ENCODE data around the gene THADA.
A peak's percentile ranks its signal among the peaks of the same experiment; 100 is the strongest.
"Not testable (repeated sequence)": the region's sequence is repeated elsewhere in the genome, so short reads cannot be mapped to it uniquely, and the experiment has no call there.

THADA gene

DNA sequence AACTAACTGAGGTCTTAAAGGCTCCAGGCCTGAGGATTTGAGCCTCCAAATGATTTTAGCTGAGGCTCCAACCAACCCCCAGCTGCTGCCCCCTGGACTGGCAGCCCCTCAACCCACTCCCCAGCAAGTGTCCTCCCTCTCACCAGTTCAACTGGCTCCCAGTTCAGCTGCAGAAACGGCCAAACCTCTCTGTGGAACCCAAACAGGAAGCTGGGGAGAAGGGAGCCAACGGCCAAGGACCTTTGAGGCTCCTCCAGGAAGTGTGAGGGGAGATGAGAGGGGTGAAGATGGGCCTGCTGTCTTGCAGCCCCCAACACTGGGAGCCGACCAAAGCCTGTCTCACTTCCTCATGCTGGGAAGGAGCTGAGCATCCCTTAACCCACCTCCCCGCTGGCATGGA lies 394.3 kb downstream of the THADA start:
- DNase-seq = no peak
- no peak for ATAC-seq

DNA sequence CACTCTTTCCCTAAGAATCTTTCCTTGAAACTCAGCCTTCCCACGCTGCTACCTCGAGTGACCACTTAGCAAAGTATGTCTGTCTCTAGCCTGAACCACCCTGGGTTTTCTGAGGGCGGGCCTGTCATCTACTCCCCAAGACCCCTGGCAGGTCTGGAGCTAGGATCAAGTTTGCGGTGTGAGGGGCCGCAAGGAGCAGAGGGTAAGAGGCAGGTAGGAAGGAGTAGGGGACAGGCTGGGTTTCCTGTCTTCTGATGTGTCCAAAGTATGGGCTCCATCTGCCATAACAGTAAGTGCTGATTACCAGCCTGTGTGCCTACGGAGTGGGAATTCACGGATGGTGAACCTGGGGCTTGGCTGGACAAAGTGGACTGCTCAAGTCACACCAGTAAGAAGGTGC lies 394.8 kb downstream of the THADA start:
- ATAC-seq (no peak), DNase-seq (no peak)

DNA sequence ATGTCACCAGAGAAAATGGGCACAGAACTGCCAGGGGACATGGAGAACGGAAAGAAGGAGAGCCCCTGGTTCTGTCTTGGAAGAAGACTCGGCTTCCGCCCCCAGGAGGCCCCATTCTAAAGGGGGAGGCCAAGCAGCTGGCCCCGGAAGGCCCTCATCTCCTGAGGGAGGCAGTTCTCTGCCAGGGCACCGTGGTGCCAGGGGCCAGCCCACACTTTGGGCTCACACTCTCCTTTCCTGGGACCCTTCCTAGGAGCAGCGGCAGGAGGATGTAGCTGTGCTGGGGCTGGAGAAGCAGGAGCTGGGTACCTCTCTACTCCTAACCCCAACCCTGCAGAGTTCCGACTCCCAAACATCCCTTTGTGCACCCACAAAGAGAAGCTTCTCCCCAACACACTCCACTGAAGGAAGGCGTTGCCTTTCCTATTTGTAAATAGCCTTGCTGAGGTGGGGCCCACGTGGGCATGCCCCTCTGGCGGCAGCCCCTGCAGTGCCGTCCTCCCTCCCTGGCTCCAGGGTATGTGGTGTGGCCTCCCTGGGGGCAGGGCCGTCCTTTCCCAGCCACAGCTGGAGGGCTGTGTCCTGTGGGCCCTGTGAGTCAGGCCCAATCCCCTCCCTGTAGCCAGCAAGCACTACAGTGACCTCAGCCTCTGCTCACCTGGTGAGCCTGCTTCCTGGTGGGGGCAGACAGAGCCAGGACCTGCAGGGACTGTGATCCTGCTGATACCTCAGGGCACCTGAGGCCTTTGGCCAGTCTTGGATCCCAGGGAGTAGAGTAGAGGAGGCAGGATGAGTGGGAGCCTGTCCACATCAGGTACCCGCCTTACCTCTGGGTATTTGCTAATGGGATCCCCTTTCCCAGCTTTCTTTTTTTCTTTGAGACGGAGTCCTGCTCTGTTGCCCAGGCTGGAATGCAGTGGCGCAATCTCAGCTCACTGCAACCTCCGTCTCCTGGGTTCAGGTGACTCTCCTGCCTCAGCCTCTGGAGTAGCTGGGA lies 396.0 kb downstream of the THADA start:
- DNase-seq (no peak), ATAC-seq (no peak)

DNA sequence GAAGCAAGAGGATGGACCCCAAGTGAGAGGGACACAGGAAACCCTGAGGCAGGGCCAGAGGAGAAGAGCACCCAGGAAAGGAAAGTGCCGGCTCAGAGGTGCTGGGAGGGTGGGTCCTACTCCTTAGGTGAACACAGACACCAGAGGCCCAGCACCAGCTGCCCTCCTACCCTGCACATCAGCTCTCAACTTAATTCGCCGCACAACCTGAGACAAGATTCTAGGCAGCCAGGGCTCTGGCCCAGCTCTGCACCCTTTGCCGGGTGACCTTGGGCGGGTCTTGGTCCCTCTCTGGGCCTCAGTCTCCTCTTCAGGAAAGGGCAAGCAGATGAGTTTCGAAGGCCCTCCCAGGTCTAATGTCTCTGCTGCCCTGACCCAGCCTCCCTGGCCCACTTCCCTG lies 397.6 kb downstream of the THADA start:
- DNase-seq = no peak

DNA sequence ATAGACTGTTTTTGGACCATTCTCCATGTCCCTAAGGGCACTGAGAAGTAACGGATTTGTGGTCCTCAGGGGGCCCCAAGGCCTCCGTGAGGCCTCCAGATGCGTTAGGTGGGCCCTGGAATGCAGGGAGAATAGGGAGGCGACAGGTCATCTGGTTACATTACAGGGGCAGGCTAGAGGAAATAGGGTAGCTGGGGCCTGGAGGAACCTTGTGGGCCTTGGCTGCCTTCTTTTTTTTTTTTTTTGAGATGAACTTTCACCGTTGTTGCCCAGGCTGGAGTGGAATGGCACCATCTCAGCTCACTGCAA lies 398.3 kb downstream of the THADA start:
- DNase-seq = no peak
- ATAC-seq = no peak

More for the DNA sequence above, 397.6 kb downstream of the THADA start:
- no peak for ATAC-seq

DNA sequence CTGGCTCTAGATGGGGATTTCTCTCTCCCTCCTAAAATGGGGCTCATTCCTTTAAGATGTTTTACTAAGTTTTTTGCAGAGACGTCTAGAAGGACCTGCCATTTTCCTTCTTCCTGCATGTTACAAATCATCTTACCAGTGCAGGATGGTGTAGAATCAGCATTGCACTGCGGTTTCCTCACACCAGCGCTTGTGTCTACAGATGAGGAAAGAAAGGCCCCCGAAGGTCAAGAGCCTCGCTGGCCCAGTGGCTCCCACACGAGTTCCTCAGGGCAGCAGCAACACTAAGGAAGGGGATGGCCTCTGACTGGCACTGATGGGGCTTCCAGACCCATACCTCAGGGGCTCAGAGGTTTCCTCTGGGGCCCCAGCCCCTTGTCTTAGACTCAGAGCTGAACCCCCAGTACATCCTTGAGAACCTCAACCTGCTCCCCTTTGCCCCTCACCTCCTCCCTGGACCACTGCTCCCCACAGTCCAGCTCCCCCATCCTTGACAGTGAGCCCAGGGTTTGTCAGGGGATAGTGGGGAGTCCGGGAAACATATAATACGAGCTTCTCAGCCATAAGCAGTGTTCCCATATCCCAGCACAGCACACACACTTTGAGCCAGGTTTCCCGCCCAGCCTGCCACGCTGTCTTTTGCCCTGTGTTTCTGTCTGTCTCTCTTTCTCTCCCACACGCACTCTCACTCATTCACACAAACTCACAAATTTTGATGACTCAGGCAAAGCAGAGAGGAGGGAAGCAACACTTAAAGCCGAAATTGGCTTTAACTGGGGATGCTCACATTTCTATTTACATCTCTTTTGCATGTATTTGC lies 398.9 kb downstream of the THADA start:
- ATAC-seq (no peak), DNase-seq (no peak)

DNA sequence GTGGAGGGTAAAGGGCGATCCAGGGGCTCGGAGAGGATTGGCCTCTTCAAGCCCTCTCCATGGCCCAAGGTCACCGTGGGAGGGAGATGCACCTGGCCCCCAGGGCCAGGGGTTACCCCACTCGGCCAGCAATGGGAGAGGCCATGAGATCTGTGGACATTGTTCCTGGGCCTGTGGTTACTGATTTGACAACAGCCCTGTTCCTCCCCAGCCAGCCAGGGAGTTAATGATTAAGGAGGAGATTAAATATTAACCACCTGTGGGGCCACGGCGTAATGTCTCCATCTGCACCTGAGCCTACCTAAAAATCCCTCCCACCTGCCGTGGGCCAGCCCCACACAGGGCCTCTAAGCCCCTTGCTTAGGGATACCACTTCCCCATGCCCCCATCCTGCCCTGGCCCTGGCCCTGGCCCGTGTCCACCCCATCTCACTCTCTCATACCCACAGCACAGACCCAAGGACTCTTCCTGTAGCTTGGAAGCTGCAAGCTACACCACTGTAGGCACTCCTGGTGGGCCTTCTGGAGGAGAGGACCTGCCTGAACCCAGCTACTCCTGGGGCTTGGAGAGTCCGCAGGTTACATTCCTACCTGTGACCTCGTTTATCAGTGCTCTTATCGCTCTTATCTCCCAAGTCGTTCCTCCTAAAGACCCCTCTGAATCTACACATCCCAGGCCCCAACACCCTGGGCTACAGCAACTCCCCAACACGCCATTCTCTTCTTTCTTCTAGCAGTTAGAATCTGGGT lies 401.5 kb downstream of the THADA start:
- DNase-seq (no peak), ATAC-seq (no peak)

DNA sequence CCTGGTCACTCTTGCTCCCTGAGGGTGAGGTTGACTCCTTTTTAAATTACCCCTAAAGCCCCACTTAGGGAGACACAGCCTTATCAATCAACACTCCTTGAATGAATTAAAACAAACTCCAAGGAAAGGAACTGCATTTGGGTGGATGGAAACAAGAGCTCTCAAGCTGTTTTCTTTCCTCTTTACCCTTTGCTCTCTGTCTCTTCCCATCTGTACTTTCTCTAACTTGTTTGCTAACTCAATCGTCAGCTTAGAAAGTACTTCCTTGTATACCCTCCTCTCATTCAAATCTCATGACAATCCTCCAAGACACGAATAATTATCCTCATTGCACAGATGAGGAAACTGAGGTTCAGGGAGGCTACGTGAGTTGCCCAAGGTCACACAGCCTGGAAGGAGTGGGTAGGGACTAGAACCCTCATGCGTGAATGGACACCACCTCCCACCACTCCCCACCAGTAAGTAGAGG lies 402.2 kb downstream of the THADA start:
- ATAC-seq = no peak
- no peak for DNase-seq

DNA sequence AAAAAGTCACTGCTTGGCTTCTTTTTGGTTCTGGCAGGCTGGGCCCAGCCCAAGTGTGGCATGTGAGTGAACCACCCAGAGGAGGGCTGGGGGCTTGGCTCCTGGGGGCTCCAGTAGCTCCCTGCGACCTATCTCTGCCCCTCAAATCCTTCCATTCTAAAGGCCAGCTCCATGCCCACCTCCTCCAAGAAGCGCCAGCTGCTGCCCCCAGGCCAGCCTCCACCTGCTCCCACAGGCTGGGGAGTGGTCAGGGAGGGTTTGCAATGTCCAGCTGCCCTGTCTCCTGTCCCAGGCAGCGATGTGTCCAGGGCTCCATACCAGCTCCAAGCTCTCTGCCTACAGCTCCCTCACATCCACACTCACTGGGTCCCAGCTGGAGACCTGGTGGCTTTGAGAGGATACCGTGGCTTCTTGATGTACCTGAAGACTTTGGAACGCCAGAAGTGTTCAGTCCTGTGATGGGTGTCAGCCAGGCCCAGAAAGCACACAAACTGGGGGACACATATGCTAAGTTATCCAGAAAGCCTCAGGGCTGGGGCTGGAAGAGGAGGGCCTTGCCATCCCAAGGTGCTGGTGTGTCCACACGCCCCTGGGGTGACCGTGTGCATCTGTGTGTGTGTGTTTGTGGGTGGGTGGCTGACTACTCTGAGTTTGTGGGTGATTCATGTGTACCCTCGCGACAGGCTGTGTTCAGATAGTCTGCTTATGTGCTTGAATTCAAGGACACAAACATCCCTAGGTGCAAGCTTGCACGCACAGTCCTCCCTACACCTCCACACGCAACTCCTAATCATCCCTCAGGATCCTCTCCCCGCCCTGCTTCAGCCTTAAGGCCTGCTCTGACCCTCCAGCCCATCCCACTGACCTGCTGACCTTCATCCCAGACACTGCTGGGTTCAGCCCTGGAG lies 402.8 kb downstream of the THADA start:
- ATAC-seq (no peak), DNase-seq (no peak)

DNA sequence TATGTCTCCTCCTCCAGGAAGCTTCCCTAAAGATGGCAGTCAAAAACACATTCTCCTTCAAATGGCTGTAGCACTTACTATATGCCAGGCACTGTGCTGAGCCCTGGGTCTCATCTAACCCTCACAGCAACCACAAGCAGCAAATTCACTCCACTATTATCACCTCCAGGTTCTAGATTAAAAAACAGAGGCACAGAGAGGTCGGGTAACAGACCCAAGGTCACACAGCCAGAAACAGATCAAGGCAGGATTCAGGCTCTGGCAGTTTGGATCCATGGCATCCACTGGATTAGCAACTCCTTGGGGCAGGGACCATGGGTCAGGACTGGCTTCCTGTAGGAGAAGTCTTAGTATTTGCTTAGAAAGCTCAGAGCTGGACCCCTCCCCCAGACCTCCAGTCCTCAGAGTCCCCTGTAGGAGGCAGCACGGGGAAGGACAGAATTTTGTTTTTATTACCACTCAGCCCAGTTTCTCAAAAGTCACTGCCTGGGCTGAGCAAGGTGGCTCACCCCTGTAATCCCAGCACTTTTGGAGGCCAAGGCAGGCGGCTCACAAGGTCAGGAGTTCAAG lies 403.8 kb downstream of the THADA start:
- ATAC-seq (no peak), DNase-seq (no peak)

DNA sequence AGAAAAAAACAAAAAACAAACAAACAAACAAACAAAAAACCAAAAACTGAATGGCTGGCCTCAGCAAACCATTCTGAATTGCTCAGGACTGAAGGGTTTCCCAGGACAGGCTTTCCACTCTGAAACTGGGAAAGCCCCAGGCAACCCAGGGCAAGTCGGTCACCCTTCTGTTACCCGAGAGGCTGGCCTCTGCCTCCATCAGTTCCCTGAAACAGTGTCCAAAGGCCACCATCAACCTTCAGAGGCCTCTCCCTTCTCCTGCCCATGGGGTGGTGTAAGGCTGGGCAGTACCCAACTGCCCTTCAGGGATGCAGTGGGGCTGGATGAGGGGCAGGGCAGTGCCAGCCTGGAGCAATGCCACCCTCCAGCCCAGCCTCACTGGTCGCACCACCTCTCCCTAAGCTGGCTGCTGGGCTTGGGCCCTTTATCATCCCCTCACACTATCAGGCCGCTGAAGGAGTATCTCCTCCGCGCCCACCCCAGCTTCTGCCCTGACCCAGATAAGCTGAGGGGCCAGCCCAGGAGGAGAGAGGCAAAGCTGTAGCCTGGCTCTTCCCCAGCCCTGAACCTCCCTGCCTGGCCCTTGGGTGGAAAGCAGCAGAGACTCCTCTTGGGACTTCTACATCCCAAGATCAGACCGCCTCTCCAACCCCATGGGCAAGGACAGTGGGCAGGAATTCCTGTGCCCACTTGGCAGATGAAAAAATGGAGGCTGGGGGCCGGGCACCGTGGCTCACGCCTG lies 405.4 kb downstream of the THADA start:
- ATAC-seq = no peak
- DNase-seq = no peak

DNA sequence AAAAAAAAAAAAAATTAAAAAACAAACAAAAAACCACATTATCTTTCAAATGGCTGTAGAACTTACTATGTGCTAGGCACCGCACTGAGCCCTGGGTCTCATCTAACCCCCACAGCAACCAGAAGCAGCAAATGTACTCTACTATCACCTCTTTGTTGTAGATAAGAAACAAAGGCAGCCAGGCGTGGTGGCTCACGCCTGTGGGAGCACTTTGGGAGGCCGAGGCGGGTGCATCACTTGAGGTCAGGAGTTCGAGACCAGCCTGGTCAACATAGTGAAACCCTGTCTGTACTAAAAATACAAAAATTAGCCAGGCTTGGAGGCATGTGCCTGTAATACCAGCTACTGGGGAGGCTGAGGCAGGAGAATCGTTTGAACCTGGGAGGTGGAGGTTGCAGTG lies 406.0 kb downstream of the THADA start:
- not testable (repeated sequence) for ATAC-seq, DNase-seq

DNA sequence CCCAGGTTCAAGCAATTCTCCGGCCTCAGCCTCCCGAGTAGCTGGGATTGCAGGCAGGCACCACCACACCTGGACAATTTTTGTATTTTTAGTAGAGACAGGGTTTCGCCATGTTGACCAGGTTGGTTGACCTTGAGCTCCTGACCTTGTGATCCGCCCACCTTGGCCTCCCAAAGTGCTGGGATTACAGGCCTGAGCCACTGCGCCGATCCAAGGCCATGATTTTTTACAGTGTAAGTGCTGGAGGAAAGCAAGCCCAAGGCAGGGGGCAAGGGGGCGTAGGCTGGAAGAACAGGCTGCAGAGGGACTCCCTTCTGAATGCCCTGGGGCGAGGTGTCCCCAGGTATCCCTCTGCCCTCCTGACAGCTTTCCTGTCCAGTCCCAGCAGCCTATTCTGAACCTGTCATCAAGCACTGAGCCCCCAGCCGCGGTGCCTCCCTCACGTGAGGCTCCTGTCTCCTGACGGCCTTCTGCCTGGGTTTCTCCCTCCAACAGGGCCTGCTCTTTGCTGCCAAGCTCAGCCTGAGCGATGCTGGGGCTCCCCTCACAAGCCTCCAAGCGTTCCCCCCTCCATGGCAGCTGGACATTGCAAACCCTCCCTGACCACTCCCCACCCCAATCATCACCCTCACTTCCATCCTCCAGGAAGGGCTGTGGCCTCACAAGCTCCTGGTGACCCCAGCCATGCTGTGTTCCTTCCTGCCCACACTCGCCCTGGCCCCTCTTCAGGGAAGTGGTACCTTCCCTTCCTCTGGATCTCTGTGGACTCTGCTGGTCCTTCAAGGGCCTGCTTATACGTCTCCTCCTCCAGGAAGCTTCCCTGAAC lies 407.1 kb downstream of the THADA start:
- no peak for ATAC-seq
- no peak for DNase-seq

DNA sequence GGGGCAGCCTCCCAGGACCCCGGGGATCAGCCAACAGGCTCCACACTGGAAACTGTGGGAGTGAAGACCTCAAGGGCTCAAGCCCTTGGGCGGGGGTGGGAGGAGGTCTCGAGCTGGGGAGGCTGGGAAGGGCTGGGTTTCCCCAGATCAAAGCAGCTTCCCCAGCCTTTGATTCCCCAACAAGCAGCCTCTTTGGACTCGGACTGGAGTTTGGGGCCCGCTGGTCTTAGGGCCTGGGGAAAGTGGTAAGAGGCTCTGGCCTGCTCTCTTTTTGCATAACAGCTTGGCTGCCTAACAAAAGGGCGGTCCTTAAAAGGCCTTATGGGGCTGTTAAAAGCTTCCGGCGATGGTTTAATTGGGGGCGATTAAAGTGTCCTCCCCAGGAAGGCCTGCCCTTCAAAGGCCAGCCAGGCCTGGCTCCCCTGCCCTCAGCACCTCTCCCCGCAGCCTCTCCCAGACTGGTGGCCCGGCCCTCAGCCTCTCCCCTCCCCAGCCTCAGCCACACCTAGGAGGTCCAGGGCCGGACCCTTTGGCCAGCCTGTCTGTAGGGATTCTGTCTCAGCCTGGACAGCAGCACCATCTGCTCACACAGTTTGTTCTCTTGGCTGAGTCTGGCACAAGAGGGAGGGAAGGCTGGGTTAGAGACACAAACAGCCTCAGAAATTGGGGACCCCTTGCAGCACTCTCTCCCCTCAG lies 409.0 kb downstream of the THADA start:
- no peak for ATAC-seq

DNA sequence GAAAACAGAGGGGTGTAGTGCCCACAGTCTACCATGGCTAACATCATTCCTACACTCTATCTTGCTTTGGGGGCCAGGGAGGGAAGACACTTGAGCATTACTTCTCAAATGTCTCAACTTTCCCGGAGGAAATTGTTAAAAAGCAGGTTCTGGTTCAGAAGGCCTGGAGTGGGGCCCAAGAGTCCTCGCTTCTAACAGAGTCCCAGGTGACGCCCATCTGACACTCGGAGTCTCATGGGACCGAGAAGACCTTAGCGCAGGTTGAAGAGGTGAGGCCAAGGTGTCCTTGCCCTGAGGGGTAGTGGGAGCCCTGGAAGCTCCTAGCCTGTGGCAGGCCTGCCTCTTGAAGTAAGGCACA lies 409.5 kb downstream of the THADA start:
- DNase-seq (no peak), ATAC-seq (no peak)

More for the DNA sequence above, 409.0 kb downstream of the THADA start:
- no peak for DNase-seq

DNA sequence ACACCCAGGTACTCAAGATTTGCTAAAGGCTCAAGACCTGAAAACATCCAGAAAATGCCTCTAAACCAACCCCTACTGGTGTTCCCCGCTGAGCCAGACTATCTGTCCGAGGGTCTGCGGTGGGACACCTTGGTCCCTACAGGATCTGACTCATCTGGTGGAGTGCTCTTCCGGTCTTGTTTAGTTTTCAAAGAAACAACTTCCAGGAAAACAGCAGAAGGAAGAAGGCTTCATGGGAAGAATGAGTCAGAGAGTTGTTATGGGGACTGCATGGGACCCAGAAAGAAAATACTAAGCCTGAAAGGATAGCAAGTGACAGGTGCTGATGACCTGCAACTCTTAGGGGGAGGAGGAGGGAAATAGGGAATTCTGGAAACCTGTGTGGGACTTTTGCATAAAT lies 410.7 kb downstream of the THADA start:
- ATAC-seq = peak; percentile 30
- no peak for DNase-seq

DNA sequence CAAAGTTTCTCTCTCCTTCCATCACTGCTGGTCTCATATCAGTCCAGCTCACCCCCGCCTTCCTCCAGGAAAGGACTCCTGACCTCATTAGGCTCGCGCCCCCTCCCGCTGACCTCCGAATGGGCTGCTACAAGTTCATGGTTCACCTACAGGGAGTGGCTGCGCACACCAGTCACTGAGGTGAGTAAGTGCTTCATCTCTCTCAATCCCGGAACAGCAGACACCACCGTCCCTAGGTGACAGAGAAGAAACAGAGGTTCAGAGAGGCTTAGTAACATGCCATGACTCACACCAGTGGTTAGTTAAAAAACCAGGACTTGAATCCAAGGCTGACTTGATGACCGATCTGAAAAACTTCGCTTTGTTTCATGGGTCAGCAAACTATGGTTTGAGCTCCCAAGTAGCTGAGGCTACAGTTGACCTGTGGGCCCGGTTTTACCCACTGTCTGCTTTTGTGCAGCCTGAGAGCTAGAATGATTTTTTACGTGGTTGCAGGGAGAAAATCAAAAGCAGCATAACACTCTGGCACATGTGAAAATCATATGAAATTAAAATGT lies 411.4 kb downstream of the THADA start:
- DNase-seq (peak; percentile 55), ATAC-seq (peak; percentile 97)

DNA sequence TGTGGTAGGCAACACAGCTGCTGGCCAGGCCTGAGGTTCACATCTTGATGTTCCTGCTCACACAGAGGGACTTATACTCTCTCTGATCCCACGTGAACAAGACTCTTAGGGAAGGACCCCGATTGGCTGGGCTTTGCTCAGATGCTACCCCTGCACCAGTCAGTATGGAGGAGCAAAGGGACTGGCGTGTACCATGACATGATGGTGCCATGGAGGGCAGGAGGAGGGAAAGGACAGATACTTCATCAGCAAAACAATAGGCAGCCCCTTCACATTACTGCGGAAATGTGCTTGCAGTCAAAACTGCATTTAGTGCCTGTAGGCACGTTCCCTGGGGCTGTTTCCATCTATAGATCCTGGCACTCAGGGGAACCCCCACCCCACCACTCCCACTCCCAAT lies 412.1 kb downstream of the THADA start:
- DNase-seq = no peak
- no peak for ATAC-seq

DNA sequence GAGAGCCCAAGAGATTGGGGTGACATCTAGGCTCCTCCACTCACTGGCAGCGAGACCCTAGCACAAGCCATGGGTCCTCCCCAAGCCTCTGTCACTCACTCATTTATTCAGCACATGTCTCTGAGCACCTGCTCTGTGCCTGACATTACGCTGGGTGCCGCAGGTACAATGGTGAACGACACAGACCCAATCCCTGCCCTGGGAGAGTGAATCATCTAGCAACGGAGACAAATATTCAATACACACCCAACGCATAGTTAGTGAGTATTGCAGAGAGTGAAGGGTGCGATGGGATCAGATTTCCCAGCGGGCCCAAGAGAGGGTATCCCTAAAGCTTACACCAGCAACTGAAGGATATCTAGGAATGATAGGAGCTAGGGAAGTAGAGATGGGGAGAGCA lies 414.9 kb downstream of the THADA start:
- DNase-seq (no peak), ATAC-seq (no peak)

Measured in stimulated activated naive CD8-positive, alpha-beta T cell treated with anti-CD3 and anti-CD28 coated beads, Interleukin-15, Interleukin-2, amounts not matched to agents 100 U/mL and 50 U/mL, for 24 hours (primary cell).